ENCODE data around the gene FAM216B.

- TF ChIP-seq CTCF (IDR thresholded peaks at IDR 0.05) = no peak
- TF ChIP-seq POLR2A (IDR thresholded peaks at IDR 0.05) = no peak
These were observed 53.6 kb downstream of the FAM216B start for GRCh38 chr13:42834946-42835345.

All from Peyer's patch (tissue), 4 donors.